ENCODE data around the gene EXOC6B. TPM values are rescaled to one million over a fixed set of nuclear protein-coding genes. Genes with fewer than 3 reads are reported as not detected.

EXOC6B gene
- total RNA-seq, 1 donor from 2014 or later = 13.8 TPM

- Mint-ChIP-seq H3K27ac (no peak overlapping the region), H3K36me3 (ENCODE audit: low read depth) (peaks cover 9% of the 10 kb centered on the region), H3K4me3 (no peak overlapping the region), H3K27me3 (no peaks in the 10 kb centered on the region), H3K9me3 (no peaks in the 10 kb centered on the region), H3K4me1 (no peaks in the 10 kb centered on the region)
- CTCF ChIA-PET = interaction anchor here (0.8 kb wide), 1 partner anchor 11 kb away, joined by 4 read pairs; no protein-coding TSS in a partner anchor
- intact Hi-C loops (cut with micrococcal nuclease) = no loop called here
- no peak for TF ChIP-seq CTCF (IDR thresholded peaks at IDR 0.05)
- POLR2A ChIA-PET = no interaction called here
- ATAC-seq (ENCODE audit: low read depth) (no peak), DNase-seq (no peak)
Observed at GRCh38 chr2:72734432-72734831, 91.4 kb downstream of the EXOC6B start.

GRCh38 chr2:72731116-72731515, 94.7 kb downstream of the EXOC6B start:
- H3K27me3 Mint-ChIP-seq = no peaks in the 10 kb centered on the region
- no peaks in the 10 kb centered on the region for H3K4me1 Mint-ChIP-seq
- H3K27ac Mint-ChIP-seq = no peak overlapping the region
- H3K4me3 Mint-ChIP-seq = no peak overlapping the region
- TF ChIP-seq CTCF (IDR thresholded peaks at IDR 0.05) = no peak
- ATAC-seq (ENCODE audit: low read depth) = no peak
- ChIA-PET CTCF (no interaction called here), POLR2A (no interaction called here)
- no peak for DNase-seq
- peaks cover 5% of the 10 kb centered on the region for H3K36me3 Mint-ChIP-seq (ENCODE audit: low read depth)
- no peaks in the 10 kb centered on the region for H3K9me3 Mint-ChIP-seq
- intact Hi-C loops (cut with micrococcal nuclease) = no loop called here

DNA sequence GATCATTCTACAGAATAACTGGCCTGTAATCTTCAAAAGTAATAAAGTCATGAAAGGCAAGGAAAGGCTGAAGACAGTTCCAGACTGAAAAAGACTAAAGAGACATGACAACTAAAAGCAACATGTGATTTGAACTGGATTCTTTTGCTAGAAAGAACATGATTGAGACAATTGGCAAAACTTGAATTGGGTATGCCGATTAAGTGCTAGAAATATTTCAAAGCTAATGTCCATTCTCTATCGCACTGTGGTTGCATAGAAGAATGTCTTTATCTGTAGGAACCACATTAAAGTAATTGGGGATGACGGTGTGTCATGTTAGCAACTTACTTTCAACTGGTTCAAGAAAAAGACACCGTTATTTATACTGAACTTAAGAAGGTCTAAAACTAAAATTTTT, 98.5 kb downstream of the EXOC6B start:
- ATAC-seq (ENCODE audit: low read depth) (no peak), DNase-seq (no peak)
- Mint-ChIP-seq H3K4me1 (no peaks in the 10 kb centered on the region), H3K4me3 (no peak overlapping the region), H3K27ac (no peak overlapping the region), H3K9me3 (no peaks in the 10 kb centered on the region), H3K36me3 (ENCODE audit: low read depth) (peaks cover 5% of the 10 kb centered on the region), H3K27me3 (no peaks in the 10 kb centered on the region)
- ChIA-PET CTCF (no interaction called here), POLR2A (no interaction called here)
- TF ChIP-seq CTCF (IDR thresholded peaks at IDR 0.05) = no peak
- intact Hi-C loops (cut with micrococcal nuclease) = no loop called here

- intact Hi-C loops (cut with micrococcal nuclease) = no loop called here
- Mint-ChIP-seq H3K27me3 (no peaks in the 10 kb centered on the region), H3K4me1 (no peaks in the 10 kb centered on the region), H3K4me3 (no peak overlapping the region), H3K9me3 (no peaks in the 10 kb centered on the region), H3K27ac (no peak overlapping the region), H3K36me3 (ENCODE audit: low read depth) (no peaks in the 10 kb centered on the region)
- no peak for ATAC-seq (ENCODE audit: low read depth)
- TF ChIP-seq CTCF (IDR thresholded peaks at IDR 0.05) = no peak
- POLR2A ChIA-PET = no interaction called here
- DNase-seq = no peak
- CTCF ChIA-PET = no interaction called here
Observed at GRCh38 chr2:72723769-72724370, 102.0 kb downstream of the EXOC6B start.

GRCh38 chr2:72722492-72723070, 103.3 kb downstream of the EXOC6B start:
- no peaks in the 10 kb centered on the region for H3K27me3 Mint-ChIP-seq
- CTCF ChIA-PET = no interaction called here
- DNase-seq = no peak
- H3K4me1 Mint-ChIP-seq = no peaks in the 10 kb centered on the region
- peaks cover 4% of the 10 kb centered on the region for H3K36me3 Mint-ChIP-seq (ENCODE audit: low read depth)
- ATAC-seq (ENCODE audit: low read depth) = no peak
- no peak for TF ChIP-seq CTCF (IDR thresholded peaks at IDR 0.05)
- no peak overlapping the region for H3K4me3 Mint-ChIP-seq
- H3K9me3 Mint-ChIP-seq = no peaks in the 10 kb centered on the region
- intact Hi-C loops (cut with micrococcal nuclease) = no loop called here
- POLR2A ChIA-PET = no interaction called here
- H3K27ac Mint-ChIP-seq = no peak overlapping the region

Measured in activated B cell treated with CpG ODN at 0.5 μM for 24 hours (primary cell).